Measurements from ENCODE around the gene WNT11. TPM values are rescaled to one million over a fixed set of nuclear protein-coding genes. Genes with fewer than 3 reads are reported as not detected.

The WNT11 gene
- total RNA-seq (2022) = 22.6 and 29.0 TPM in 2 replicates
- percentile 58 among the genes with signal in this experiment for Bru-seq, nascent RNA
- BruChase-seq, experiment 1, labeled RNA remaining after a 2-hour chase = percentile 60 among the genes with signal in this experiment
- percentile 62 among the genes with signal in this experiment for BruChase-seq, experiment 2, labeled RNA remaining after a 6-hour chase
- long read RNA-seq, transcript WNT11-201 (5 exons, 1,930 nt) = major isoform, 67 of 101 reads
- long read RNA-seq, partial matches to known transcripts = 4 of 101 reads
- long read RNA-seq, other reads (novel, unspliced or antisense) = 30 of 101 reads

GRCh38 chr11:76206327-76207081 is at the start of gene WNT11:
WNT11 (minus strand) TSS chr11:76206502; CDS start chr11:76206407, 95 bp downstream.
- TF ChIP-seq, protein P1, sequence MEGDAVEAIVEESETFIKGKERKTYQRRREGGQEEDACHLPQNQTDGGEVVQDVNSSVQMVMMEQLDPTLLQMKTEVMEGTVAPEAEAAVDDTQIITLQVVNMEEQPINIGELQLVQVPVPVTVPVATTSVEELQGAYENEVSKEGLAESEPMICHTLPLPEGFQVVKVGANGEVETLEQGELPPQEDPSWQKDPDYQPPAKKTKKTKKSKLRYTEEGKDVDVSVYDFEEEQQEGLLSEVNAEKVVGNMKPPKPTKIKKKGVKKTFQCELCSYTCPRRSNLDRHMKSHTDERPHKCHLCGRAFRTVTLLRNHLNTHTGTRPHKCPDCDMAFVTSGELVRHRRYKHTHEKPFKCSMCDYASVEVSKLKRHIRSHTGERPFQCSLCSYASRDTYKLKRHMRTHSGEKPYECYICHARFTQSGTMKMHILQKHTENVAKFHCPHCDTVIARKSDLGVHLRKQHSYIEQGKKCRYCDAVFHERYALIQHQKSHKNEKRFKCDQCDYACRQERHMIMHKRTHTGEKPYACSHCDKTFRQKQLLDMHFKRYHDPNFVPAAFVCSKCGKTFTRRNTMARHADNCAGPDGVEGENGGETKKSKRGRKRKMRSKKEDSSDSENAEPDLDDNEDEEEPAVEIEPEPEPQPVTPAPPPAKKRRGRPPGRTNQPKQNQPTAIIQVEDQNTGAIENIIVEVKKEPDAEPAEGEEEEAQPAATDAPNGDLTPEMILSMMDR (IDR thresholded peaks at IDR 0.05; ENCODE audit: insufficient read depth in 1 of 2, low read depth in 1 of 2, low read length in 1 of 2, severe bottlenecking in 1 of 2, unreplicated experiment in 1 of 2) = peak in 1 of 2 experiments; percentile 15
- POLR2A ChIA-PET = no interaction called here
- Mint-ChIP-seq H3K4me3 (ENCODE audit: unreplicated experiment) (peak within 1 kb of the TSS; percentile 85), H3K9me3 (ENCODE audit: unreplicated experiment) (no peaks in the 10 kb centered on the region), H3K27me3 (ENCODE audit: insufficient read depth, unreplicated experiment) (peaks cover 2% of the 10 kb centered on the region), H3K27ac (ENCODE audit: unreplicated experiment) (peak within 1 kb of the TSS; percentile 60), H3K4me1 (ENCODE audit: low read depth, unreplicated experiment) (peaks cover 22% of the 10 kb centered on the region), H3K36me3 (ENCODE audit: insufficient read depth, unreplicated experiment) (peaks cover 34% of the 10 kb centered on the region)
- peak; percentile 89 for DNase-seq
- peak within 1 kb of the TSS; percentile 70 for H3K4me3 ChIP-seq (ENCODE audit: low read depth, low read length)
- H3K9me3 ChIP-seq = no peaks in the 10 kb centered on the region
- peaks cover 14% of the 10 kb centered on the region for H3K4me1 ChIP-seq
- intact Hi-C loops (cut with micrococcal nuclease; ENCODE audit: unreplicated experiment) = loop anchor here (1.0 to 5.0 kb wide), 6 partner anchors 29 to 474 kb away; partner anchors contain the start of genes EMSY and UVRAG
- H3K27me3 ChIP-seq (replicated peaks; ENCODE audit: control insufficient read depth, insufficient read depth, low read length) = peaks cover 1% of the 10 kb centered on the region; the same call in 1 of the 2 replicates
- no TSS peak for BruUV-seq (replicated peaks)
- H3K36me3 ChIP-seq (ENCODE audit: control insufficient read depth, insufficient read depth, low read length) = no peaks in the 10 kb centered on the region
- CTCF ChIA-PET = interaction anchor here (0.6 to 6.4 kb wide), 10 partner anchors 29 to 520 kb away, joined by 4 to 170 read pairs (median 7); no protein-coding TSS in a partner anchor

- Histone ChIP-seq H3K9me3 (peaks cover 30% of the 10 kb centered on the region), H3K4me3 (ENCODE audit: low read depth, low read length) (no peak overlapping the region), H3K4me1 (no peaks in the 10 kb centered on the region), H3K27me3 (replicated peaks; ENCODE audit: control insufficient read depth, insufficient read depth, low read length) (no peaks in the 10 kb centered on the region), H3K36me3 (ENCODE audit: control insufficient read depth, insufficient read depth, low read length) (no peaks in the 10 kb centered on the region)
- no peak for DNase-seq
- Mint-ChIP-seq H3K36me3 (ENCODE audit: insufficient read depth, unreplicated experiment) (no peaks in the 10 kb centered on the region), H3K9me3 (ENCODE audit: unreplicated experiment) (no peaks in the 10 kb centered on the region), H3K27me3 (ENCODE audit: insufficient read depth, unreplicated experiment) (no peaks in the 10 kb centered on the region), H3K4me1 (ENCODE audit: low read depth, unreplicated experiment) (no peaks in the 10 kb centered on the region), H3K27ac (ENCODE audit: unreplicated experiment) (no peak overlapping the region), H3K4me3 (ENCODE audit: unreplicated experiment) (no peak overlapping the region)
- CTCF ChIA-PET = no interaction called here
- no TSS peak for BruUV-seq (replicated peaks)
- TF ChIP-seq, protein P1 (IDR thresholded peaks at IDR 0.05; ENCODE audit: insufficient read depth in 1 of 2, low read depth in 1 of 2, low read length in 1 of 2, severe bottlenecking in 1 of 2, unreplicated experiment in 1 of 2) = no peak
- intact Hi-C loops (cut with micrococcal nuclease; ENCODE audit: unreplicated experiment) = no loop called here
- POLR2A ChIA-PET = no interaction called here
Observed at GRCh38 chr11:76253416-76253815, 47.1 kb upstream of the WNT11 start.

- H3K9me3 Mint-ChIP-seq (ENCODE audit: unreplicated experiment) = no peaks in the 10 kb centered on the region
- no peaks in the 10 kb centered on the region for H3K36me3 ChIP-seq (ENCODE audit: control insufficient read depth, insufficient read depth, low read length)
- no peaks in the 10 kb centered on the region for H3K4me1 ChIP-seq
- no TSS peak for BruUV-seq (replicated peaks)
- H3K27me3 ChIP-seq (replicated peaks; ENCODE audit: control insufficient read depth, insufficient read depth, low read length) = no peaks in the 10 kb centered on the region
- intact Hi-C loops (cut with micrococcal nuclease; ENCODE audit: unreplicated experiment) = no loop called here
- H3K36me3 Mint-ChIP-seq (ENCODE audit: insufficient read depth, unreplicated experiment) = no peaks in the 10 kb centered on the region
- DNase-seq = no peak
- H3K4me3 Mint-ChIP-seq (ENCODE audit: unreplicated experiment) = no peak overlapping the region
- H3K4me1 Mint-ChIP-seq (ENCODE audit: low read depth, unreplicated experiment) = no peaks in the 10 kb centered on the region
- ChIA-PET POLR2A (no interaction called here), CTCF (no interaction called here)
- H3K27ac Mint-ChIP-seq (ENCODE audit: unreplicated experiment) = no peak overlapping the region
- TF ChIP-seq, protein P1 (IDR thresholded peaks at IDR 0.05; ENCODE audit: insufficient read depth in 1 of 2, low read depth in 1 of 2, low read length in 1 of 2, severe bottlenecking in 1 of 2, unreplicated experiment in 1 of 2) = no peak
- no peaks in the 10 kb centered on the region for H3K27me3 Mint-ChIP-seq (ENCODE audit: insufficient read depth, unreplicated experiment)
- no peak overlapping the region for H3K4me3 ChIP-seq (ENCODE audit: low read depth, low read length)
- peaks cover 30% of the 10 kb centered on the region for H3K9me3 ChIP-seq
Observed at GRCh38 chr11:76252631-76253070, 46.3 kb upstream of the WNT11 start.

Data from Caco-2 (cell line).